Activated CD4-positive, alpha-beta T cell treated with anti-CD3 and anti-CD28 coated beads, Interleukin-2, amount 50 U/mL, for 4 hours (primary cell): Measurements from ENCODE around the gene HGS.

Source experiments
- DNase-seq, 2 experiments: peaks; one replicate each; pipeline ENCODE4 v3.0.0-alpha.2; 2020

The HGS gene

DNA sequence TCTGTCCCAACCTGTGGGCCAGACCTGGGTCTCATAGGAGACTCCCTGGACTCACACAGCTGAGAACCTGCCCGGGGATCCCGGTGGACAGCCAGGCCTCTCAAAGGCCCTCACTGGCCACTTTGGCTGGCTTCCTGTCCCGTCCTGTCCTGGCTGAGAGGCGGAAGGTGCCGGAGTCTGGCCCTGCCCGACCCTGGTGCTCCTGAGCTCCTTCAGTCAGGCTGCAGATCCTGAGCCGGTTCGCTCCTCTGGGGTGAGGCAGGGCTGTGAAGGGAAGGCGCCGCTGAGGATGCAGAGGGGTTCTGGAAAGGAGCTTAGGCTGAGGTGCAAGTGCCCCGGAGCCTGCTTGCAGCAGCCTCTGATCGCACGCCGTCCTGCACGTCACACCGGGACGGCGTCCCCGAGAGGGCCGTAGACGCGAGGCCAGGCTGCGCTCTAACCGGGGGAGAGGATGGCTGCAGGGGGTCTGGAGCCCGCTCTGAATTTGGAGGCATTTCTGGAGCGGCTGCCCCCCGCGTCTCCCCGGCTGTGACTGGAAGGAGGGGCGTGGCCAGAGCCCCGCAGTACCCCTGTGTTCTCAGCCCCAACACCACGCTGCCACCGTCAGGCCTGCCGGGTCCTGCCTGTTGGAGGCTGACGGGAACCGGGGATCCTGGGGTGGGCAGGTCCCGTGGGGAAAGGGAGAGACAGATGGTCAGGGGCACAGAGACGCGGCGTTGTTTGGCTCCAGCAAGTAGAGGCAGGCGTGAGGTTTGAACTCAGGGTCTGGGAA lies 4.1 kb downstream of the HGS start:
- DNase-seq: no peak

DNA sequence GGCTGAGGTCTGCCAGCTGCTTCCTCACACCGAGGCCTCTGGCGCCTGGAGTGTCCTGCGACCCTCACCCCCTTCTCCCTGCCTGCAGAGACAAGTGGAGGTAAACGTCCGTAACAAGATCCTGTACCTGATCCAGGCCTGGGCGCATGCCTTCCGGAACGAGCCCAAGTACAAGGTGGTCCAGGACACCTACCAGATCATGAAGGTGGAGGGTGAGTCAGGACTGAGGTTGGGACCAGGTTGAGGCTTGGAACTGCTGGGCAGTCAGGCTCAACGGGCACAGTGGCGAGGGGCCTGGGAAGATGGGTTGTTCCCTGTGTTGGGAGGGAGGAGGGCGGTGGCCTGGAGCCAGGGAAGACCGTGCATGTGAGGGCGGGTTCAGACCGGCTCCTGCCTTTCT lies 4.8 kb downstream of the HGS start:
- DNase-seq: no peak

DNA sequence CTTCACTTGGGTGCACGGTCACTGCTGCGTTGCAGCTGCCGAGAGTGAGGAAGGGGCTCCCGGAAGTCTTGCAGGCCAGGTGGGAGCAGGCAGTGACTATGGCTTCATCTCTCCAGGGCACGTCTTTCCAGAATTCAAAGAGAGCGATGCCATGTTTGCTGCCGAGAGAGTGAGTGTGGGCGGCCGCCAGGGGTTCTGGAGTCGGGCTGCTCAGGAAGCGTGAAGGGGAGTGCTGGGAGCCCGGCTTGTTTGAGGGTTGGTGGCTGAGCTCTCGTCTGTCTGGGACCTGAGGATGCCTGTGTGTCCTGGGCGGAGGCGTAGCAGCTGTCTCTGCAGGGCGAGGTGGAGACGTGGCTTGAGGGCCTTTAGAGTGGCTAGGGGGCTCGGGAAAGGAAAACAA lies 6.3 kb downstream of the HGS start:
- no peak for DNase-seq

DNA sequence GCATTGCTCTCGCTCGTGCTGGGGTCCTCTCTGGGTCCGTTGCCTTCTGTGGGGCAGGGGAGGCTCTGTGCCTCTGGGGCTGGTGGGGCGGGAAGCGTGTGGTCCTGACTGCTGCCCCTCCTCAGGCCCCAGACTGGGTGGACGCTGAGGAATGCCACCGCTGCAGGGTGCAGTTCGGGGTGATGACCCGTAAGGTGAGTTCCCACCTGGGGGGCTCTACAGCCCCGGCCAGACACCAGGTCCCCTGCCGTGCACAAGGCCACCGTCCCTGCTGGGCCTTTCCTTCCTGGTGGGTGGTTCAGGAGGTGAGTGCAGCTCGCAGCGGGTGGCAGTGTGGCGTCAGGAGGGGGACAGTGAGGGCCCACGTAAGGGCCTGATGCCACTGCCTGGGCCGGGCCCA lies 6.7 kb downstream of the HGS start:
- DNase-seq: no peak

DNA sequence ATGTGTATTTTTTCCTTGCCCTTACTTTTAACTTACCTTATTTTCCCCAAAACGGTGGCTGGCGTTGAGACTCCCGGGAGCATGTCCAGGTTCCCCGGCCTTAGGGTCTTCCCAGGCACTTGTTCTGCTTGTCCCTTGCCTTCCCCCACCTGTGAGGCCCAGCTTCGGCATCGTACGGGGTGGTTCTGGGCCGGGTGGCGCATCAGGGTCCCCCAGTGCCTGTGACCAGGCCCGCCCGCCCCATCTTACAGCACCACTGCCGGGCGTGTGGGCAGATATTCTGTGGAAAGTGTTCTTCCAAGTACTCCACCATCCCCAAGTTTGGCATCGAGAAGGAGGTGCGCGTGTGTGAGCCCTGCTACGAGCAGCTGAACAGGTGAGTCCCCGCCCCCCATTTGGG lies 7.4 kb downstream of the HGS start:
- no peak for DNase-seq

DNA sequence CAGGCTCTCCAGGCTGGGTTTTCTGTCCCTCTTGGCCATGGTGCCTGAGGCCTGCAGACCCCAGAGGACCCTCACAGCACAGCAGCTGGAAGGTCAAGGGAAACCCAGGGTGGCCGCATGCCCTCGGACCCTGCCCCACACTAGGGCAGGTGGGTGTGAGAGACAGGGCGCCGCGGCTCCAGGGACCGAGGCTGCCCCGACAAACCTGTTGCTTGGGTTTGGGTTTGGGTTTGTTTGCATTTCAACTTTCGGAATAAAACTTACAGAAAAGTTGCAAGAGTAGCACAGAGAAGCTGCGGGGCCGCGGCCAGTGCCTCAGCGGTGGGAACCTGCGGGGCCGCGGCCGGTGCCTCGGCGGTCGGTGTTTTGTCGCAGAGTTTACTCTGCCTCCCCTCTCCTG lies 7.8 kb downstream of the HGS start:
- no peak for DNase-seq

DNA sequence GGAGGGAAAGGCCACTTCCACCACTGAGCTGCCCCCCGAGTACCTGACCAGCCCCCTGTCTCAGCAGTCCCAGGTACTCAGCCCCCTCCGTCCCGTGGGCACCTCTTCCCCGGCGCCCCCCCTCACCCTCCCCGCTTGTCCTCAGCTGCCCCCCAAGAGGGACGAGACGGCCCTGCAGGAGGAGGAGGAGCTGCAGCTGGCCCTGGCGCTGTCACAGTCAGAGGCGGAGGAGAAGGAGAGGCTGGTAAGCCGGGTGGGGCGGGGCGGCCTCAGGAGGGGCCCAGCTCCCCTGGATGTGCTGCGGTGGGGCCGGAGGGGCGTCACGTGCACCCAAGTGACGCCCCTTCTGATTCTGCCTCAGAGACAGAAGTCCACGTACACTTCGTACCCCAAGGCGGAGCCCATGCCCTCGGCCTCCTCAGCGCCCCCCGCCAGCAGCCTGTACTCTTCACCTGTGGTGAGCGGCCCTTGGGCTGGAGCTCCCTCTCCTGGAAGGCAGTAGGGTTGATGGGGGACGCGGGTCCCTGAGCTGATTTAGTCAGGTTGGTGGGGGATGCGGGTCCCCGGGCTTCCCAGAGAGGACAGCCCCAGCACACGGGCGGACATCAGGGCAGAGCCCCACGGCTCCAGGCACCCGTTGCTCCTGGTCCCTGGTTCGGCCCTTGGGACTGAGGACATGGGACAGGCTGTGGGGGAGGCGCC lies 9.8 kb downstream of the HGS start:
- DNase-seq: no peak

DNA sequence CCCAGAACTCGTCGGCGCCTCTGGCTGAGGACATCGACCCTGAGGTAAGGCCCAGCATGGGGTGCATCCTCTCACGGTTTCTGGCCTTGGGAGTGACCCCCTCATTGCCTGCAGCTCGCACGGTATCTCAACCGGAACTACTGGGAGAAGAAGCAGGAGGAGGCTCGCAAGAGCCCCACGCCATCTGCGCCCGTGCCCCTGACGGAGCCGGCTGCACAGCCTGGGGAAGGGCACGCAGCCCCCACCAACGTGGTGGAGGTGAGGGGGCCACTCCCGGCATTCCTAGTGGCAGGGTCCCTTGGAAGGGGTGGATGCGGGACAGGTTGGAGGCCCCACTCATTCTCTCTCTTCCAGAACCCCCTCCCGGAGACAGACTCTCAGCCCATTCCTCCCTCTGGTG lies 11.0 kb downstream of the HGS start:
- no peak for DNase-seq

DNA sequence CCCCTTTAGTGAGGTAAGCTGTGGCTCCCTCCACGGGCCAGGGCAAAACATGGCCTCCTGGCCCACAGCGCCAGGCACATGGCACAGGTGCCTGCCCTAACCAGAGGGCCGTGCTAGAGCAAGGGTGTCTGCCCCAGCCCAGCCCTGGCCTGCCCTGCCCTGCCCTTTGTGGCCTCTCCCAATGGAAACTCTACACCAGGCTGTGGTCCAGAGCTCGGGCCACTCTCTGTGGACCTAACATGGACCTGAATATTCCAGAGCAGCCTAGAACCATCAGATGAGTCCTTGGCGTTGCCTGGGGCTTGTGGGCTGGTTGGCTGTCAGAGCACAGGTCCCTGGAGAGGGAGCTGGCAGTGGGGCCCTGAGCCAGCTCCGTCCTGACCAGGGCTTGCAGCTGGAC lies 11.4 kb downstream of the HGS start:
- DNase-seq: no peak

DNA sequence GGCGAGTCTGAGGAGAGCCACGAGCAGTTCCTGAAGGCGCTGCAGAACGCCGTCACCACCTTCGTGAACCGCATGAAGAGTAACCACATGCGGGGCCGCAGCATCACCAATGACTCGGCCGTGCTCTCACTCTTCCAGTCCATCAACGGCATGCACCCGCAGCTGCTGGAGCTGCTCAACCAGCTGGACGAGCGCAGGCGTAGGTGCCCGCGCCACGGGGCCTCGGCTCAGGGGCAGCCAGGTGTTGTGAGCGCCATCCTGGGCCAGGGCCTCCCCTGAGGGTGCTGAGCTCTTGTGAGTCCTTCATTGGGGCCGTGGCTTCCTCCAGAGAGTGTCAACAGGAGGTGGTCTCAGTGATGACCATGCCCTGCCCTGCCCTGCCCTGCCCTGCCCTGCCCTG lies 12.0 kb downstream of the HGS start:
- no peak for DNase-seq

DNA sequence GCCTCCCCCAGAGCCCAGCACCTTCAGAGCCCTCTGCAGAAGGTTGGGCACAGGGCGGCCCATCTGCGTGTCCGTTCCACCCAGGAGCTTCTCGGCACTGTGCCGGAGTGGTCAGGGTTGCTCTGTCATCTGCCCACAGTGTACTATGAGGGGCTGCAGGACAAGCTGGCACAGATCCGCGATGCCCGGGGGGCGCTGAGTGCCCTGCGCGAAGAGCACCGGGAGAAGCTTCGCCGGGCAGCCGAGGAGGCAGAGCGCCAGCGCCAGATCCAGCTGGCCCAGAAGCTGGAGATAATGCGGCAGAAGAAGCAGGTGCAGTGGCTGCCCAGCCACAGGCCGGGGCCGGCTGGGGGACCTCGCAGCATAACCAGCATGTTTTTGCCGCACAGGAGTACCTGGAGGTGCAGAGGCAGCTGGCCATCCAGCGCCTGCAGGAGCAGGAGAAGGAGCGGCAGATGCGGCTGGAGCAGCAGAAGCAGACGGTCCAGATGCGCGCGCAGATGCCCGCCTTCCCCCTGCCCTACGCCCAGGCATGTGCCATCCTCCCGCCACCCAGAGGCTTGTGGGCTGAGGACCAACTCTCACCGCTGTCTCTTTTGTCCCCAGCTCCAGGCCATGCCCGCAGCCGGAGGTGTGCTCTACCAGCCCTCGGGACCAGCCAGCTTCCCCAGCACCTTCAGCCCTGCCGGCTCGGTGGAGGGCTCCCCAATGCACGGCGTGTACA lies 12.6 kb downstream of the HGS start:
- DNase-seq: no peak

DNA sequence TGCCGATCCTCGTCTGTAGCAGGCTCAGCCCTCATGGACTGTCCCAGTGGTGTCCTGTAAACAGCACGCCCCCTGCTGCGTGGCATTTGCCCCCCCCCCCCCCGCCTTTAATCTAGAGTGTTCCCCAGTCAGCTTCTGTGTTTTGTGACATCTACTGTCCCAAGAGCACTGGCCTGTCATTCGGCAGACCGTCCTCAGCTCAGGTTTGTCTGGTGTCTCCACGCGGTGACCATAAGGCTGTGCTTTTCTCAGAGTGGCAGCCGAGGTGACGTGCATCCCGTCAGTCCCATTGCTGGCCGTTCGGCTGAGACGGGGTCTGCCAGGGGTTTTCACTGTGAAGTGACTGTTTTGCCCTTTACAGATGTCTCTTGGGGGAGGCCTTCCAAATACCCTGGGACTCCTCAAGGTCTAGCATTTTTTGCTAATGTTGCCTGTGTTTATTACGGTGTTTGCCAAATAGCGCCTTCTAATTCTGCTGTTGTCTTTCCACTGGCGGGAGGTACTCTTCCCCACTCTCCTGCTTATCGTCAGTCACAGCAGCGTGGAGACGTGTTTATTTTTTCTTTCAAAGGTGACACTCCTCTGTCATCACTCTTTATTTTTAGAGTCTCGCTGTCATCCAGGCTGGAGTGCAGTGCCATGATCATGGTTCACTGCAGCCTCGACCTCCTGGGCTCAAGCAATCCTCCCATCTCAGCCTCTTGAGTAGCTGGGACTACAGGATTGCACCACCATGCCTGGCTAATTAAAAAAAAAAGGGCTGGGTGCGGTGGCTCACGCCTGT lies 13.6 kb downstream of the HGS start:
- no peak for DNase-seq

DNA sequence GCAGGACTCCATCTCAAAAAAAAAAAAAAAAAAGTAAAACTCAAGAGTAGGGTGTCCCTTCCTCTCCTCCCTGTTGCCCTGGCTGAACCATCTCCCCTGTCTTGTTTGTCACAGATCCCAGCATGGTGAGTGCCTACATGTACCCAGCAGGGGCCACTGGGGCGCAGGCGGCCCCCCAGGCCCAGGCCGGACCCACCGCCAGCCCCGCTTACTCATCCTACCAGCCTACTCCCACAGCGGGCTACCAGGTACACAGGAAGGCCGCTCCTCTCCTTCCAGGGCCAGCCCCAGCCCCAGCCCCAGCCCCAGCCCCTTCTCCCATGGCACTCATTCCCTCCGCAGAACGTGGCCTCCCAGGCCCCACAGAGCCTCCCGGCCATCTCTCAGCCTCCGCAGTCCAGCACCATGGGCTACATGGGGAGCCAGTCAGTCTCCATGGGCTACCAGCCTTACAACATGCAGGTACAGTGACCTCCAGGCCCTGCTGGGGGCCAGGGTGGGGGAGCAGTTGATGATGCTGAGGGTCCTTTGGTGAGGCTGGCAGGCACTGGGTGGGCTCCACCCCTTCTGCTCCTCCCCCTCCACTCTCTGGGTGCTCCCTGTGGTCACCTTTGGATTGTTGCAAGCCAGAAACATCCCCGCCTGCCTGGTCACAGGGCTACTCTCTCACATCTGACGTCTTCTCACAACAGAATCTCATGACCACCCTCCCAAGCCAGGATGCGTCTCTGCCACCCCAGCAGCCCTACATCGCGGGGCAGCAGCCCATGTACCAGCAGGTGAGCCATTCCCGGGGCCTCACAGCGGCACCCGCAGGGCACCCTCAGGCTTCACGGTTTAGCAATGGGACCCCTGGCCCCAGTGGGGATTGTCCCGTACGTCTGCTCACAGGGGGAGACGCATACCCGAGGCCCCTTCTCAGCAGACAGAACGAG lies 16.8 kb downstream of the HGS start:
- DNase-seq: no peak

DNA sequence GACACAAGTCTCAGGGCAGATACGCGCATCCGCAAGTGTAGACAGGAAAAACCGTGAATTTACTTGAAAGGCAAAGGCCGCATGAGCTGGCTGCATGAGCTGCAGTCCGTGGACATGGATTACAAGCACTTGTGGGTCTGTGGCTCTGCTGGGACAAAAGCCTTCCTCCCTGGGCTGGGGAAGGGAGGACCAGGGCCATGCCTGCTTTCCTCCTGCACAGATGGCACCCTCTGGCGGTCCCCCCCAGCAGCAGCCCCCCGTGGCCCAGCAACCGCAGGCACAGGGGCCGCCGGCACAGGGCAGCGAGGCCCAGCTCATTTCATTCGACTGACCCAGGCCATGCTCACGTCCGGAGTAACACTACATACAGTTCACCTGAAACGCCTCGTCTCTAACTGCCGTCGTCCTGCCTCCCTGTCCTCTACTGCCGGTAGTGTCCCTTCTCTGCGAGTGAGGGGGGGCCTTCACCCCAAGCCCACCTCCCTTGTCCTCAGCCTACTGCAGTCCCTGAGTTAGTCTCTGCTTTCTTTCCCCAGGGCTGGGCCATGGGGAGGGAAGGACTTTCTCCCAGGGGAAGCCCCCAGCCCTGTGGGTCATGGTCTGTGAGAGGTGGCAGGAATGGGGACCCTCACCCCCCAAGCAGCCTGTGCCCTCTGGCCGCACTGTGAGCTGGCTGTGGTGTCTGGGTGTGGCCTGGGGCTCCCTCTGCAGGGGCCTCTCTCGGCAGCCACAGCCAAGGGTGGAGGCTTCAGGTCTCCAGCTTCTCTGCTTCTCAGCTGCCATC lies 17.7 kb downstream of the HGS start:
- no peak for DNase-seq

DNA sequence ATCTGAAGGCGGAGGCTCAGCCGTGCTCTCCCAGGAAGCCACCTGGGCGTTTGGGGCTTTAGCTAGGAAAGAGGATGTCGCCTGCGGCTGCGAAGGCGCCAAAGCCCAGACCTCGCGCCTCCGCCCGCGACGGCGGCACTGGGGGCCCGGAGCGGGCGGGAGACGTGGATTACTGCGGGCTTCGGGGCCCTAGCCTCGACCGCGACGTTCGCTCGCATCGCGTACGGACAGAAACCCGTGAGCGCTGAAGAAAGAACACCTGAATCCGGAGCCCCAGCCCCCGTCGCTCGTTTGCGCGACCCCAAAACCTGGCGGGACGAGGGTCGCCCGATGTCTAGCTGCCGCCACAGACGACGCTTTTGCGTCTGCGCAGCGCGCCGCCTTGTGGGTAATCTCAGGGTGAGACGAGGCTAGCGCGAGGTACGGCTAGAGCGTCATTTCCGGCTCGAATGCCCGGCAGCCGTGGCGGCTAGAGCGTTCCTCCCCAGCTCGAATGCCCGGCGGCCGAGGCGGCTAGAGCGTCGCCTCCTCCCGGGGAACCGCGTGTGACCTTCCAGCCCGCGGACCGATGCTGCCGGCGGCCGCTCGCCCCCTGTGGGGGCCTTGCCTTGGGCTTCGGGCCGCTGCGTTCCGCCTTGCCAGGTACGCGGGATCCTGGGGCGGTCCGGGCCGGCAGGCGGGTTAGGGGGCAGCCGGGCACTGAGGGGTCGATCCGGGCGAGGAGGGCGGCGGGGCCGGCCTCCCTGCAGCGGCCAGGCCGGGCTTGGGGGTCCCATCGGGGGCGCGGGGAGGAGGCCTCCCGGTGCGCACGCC lies 19.3 kb downstream of the HGS start, which contains the start of gene MRPL12:
Gene MRPL12 (plus strand): TSS at position 434 of the 813 bp plus-strand sequence. CDS start 135 bp downstream, at position 569.
- peak; percentile 78 to 81 for DNase-seq

DNA sequence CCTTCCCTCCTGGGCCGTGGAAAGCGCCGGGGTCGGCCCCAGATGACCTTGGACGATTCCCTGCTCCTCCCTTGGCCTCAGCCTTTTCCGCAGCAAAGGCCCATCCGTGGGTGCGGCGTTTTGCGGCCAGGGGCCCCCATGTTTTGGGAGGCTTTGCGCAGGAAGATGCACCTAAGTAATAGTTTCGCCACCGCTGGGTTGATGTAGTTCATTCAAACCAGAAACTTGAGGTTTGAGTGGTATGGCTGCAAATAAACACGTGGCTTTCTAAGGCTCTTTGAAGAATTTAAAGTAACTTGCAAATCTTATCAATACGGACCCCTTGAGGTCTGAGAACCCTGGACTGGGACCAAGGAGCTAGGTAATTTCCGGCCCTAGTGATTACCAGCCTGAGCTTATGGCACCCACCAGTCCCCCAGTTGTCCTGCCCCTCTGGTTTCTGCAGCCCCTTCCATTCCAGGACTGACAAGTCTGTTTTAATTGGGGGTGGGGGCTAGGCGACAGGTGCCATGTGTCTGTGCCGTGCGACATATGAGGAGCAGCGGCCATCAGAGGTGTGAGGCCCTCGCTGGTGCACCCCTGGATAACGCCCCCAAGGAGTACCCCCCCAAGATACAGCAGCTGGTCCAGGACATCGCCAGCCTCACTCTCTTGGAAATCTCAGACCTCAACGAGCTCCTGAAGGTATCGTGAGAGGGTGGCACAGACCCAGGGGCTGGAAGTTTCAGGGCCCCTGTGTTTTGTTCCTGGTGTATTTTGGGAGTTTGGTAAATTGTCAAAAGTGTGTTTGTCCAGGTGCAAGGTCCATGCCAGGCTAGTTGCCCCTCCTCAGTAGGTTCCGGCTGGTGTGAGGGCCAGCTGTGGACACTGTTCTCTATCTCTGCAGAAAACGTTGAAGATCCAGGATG lies 20.2 kb downstream of the HGS start:
- no peak for DNase-seq

DNA sequence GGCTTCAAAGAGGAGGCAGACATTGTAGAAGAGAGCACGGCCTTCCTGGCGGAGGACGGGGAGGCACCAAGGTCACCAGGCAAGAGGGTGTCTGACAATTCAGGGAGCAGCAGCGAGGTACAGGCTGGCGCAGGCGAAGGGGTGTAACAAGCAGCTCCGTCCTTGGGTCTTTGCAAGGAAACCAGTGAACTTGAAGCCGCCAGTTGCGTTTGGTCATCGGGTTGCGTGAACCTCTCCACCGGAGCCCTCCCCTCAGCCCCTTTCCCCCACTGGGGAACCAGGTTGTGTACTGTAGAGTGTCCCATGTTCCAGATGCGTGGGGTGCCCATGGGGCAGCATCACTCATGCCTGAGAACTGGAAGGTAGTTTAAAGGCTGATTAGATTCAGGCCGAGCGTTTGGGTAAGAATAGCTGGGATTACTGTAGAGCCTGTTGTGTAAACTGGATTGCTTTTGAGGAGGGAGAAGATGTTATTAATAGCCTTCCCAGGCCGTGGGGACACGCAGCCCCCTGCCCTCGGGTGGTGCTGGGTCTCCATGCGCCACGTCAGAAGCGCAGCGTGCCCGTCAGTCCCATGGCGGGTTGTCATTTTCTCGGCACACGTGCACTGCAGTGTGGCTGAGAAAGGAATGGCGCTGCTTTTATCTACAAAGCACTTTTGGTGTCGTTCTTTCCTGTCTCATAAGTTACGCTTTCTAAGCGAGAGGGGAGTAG lies 21.9 kb downstream of the HGS start:
- DNase-seq: no peak

DNA sequence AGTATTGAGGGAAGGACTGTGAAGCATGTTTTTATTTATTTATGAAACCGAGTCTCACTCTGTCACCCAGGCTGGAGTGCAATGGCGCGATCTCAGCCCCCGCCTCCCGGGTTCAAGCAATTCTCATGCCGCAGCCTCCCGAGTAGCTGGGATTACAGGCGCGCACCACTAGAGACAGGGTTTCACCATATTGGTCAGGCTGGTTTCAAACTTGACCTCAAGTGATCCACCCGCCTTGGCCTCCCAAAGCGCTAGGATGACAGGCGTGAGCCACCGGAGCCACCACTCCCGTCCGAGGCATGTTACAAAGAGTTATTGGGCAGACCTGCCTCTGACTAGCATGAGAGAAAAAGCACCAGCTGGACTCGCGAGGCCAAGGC lies 22.4 kb downstream of the HGS start:
- no peak for DNase-seq
